ENCODE data around the gene DEFB113.

Gene DEFB113, protein sequence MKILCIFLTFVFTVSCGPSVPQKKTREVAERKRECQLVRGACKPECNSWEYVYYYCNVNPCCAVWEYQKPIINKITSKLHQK

DNA sequence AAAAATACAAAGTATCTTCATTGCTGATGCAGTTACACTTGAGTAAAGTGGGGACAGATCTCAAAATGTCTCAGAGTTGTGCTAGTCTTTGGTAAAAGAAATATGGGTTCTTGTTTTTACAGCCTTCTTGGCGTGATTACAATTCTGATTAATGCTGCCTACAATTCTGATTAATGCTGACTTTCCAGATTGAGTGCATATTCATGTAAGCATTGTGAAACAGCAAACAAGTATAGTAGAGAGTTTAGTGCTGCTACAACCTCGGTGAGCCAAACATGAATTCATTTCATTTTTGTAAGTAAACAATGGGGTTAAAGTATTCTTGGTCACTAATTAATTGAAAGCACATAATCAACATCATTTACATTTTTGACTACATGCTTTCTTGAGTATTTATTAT lies at the start of gene DEFB113:
DEFB113 (minus strand) TSS at position 21 of the 400 bp plus-strand sequence; CDS start at position 21, 0 bp downstream.
- TF ChIP-seq TARDBP (IDR thresholded peaks at IDR 0.05) (no peak), SUZ12 (IDR thresholded peaks at IDR 0.05) (no peak), SP1 (IDR thresholded peaks at IDR 0.05) (no peak), HDGF (IDR thresholded peaks at IDR 0.05; ENCODE audit: borderline replicate concordance) (no peak), ELF4 (IDR thresholded peaks at IDR 0.05) (no peak)
- POLR2A ChIA-PET, result no interaction called here
- no peak for DNase-seq (ENCODE audit: extremely low spot score)
- CTCF ChIA-PET, result no interaction called here

DNA sequence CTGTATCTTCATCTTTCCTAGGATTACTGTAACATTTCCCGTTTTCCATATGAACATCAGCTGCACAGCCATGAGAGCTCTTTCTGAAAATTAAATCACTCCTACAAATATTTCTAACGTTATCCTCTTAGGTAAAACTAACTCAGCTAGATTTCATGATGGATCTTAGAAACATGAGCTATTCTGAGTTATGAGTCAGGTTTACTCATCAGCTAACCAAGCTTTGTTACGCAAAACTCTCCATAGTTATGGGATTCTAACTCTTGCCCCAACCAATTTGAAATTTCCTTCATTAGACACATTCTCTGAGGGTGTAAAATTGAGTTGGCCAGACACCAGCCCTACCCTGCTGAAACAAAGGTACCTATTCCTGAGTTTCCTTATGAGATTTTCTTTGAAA lies 38.4 kb upstream of the DEFB113 start:
- no peak for DNase-seq (ENCODE audit: extremely low spot score)
- ChIA-PET CTCF (no interaction called here), POLR2A (no interaction called here)
- TF ChIP-seq CTBP1 (IDR thresholded peaks at IDR 0.05; ENCODE audit: borderline replicate concordance), result no peak
- TF ChIP-seq TARDBP (IDR thresholded peaks at IDR 0.05), result no peak
- TF ChIP-seq SP1 (IDR thresholded peaks at IDR 0.05), result no peak
- no peak for TF ChIP-seq HDGF (IDR thresholded peaks at IDR 0.05; ENCODE audit: borderline replicate concordance)
- TF ChIP-seq ZNF384 (IDR thresholded peaks at IDR 0.05), result no peak
- no peak for TF ChIP-seq LEF1 (IDR thresholded peaks at IDR 0.05; ENCODE audit: borderline replicate concordance)
- no peak for TF ChIP-seq ARNT (IDR thresholded peaks at IDR 0.05)

DNA sequence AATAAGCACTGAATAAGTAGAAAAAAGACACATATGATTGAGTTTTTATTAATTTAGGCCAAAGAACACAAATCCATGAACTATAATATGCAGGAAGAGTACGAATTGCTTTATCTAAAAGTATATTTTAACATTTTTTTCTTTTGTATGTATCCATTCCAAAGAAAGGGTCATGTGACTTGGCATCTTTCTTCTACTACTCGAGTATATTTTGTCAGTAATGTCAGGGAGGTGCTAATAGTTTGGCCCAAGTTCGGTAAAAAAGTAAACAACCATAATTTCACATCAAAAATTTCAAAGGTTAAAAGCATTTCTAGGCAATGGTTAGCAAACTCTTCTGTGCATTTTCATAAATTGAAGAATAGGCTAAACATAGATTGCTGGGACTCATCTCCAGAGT lies 33.7 kb upstream of the DEFB113 start:
- TF ChIP-seq CTBP1 (IDR thresholded peaks at IDR 0.05; ENCODE audit: borderline replicate concordance) (no peak), ZNF384 (IDR thresholded peaks at IDR 0.05) (no peak), FOXA1 (IDR thresholded peaks at IDR 0.05) (no peak), LEF1 (IDR thresholded peaks at IDR 0.05; ENCODE audit: borderline replicate concordance) (no peak), ELF4 (IDR thresholded peaks at IDR 0.05) (no peak), BHLHE40 (IDR thresholded peaks at IDR 0.05; ENCODE audit: borderline replicate concordance) (no peak), L3MBTL2 (conservative IDR thresholded peaks at IDR 0.05) (no peak), SP1 (IDR thresholded peaks at IDR 0.05) (no peak), FOXM1 (IDR thresholded peaks at IDR 0.05; ENCODE audit: borderline replicate concordance) (no peak), ARNT (IDR thresholded peaks at IDR 0.05) (no peak), NFRKB (IDR thresholded peaks at IDR 0.05) (no peak), SUZ12 (IDR thresholded peaks at IDR 0.05) (no peak), FOXK2 (IDR thresholded peaks at IDR 0.05) (no peak), TARDBP (IDR thresholded peaks at IDR 0.05) (no peak)
- TF ChIP-seq, protein P1, sequence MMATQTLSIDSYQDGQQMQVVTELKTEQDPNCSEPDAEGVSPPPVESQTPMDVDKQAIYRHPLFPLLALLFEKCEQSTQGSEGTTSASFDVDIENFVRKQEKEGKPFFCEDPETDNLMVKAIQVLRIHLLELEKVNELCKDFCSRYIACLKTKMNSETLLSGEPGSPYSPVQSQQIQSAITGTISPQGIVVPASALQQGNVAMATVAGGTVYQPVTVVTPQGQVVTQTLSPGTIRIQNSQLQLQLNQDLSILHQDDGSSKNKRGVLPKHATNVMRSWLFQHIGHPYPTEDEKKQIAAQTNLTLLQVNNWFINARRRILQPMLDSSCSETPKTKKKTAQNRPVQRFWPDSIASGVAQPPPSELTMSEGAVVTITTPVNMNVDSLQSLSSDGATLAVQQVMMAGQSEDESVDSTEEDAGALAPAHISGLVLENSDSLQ (IDR thresholded peaks at IDR 0.05), result no peak
- POLR2A ChIA-PET, result no interaction called here
- DNase-seq (ENCODE audit: extremely low spot score), result no peak
- CTCF ChIA-PET, result no interaction called here

DNA sequence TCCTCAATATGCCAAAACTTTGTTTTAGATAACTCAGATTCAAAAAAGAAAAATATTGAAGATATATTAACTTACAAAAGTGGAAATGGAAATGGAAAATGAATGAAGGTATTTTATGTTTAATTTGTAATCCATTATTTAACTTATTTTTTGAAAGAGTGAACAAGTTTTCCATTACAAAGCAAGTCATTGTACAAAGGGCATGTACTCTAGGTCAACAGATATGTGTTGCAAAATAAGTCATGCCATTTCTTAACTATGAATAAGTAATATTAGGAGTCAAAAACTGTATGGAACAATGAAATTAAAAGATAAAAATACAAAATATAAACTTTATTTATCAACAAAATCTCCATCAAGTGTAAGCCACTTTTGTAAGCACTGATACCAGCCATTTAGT lies 25.9 kb upstream of the DEFB113 start:
- TF ChIP-seq SP1 (IDR thresholded peaks at IDR 0.05) (no peak), FOXK2 (IDR thresholded peaks at IDR 0.05) (no peak), L3MBTL2 (conservative IDR thresholded peaks at IDR 0.05) (no peak), SUZ12 (IDR thresholded peaks at IDR 0.05) (no peak), ZNF384 (IDR thresholded peaks at IDR 0.05) (no peak), FOXM1 (IDR thresholded peaks at IDR 0.05; ENCODE audit: borderline replicate concordance) (no peak), ELF4 (IDR thresholded peaks at IDR 0.05) (no peak)
- ChIA-PET CTCF (no interaction called here), POLR2A (no interaction called here)
- DNase-seq (ENCODE audit: extremely low spot score), result no peak

DNA sequence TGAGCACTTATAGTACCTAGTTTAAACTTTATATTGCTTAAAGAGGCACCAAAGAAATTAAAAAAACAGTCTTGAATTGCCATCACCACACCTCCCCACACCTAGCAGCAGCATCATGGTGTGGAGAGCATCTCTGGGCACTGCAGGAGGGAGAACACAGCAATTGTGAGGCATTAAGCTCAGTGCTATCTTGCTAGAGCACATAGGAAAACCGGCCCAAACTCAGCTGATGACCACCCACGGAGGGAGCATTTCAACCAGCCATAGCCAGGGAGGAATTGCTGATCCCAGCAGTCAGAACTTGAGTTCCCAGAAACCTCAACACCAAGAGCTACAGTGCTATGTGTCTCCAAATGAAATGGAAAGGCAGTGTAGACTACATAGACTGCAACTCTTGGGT lies 19.5 kb upstream of the DEFB113 start:
- ChIA-PET POLR2A (no interaction called here), CTCF (no interaction called here)
- DNase-seq (ENCODE audit: extremely low spot score), result no peak
- TF ChIP-seq SP1 (IDR thresholded peaks at IDR 0.05) (no peak), NFRKB (IDR thresholded peaks at IDR 0.05) (no peak), LEF1 (IDR thresholded peaks at IDR 0.05; ENCODE audit: borderline replicate concordance) (no peak), TARDBP (IDR thresholded peaks at IDR 0.05) (no peak), FOXM1 (IDR thresholded peaks at IDR 0.05; ENCODE audit: borderline replicate concordance) (no peak), BHLHE40 (IDR thresholded peaks at IDR 0.05; ENCODE audit: borderline replicate concordance) (no peak), SUZ12 (IDR thresholded peaks at IDR 0.05) (no peak), ARNT (IDR thresholded peaks at IDR 0.05) (no peak), L3MBTL2 (conservative IDR thresholded peaks at IDR 0.05) (no peak), CTBP1 (IDR thresholded peaks at IDR 0.05; ENCODE audit: borderline replicate concordance) (no peak), HDGF (IDR thresholded peaks at IDR 0.05; ENCODE audit: borderline replicate concordance) (no peak), FOXA1 (IDR thresholded peaks at IDR 0.05) (no peak), ZNF384 (IDR thresholded peaks at IDR 0.05) (no peak), FOXK2 (IDR thresholded peaks at IDR 0.05) (no peak)

DNA sequence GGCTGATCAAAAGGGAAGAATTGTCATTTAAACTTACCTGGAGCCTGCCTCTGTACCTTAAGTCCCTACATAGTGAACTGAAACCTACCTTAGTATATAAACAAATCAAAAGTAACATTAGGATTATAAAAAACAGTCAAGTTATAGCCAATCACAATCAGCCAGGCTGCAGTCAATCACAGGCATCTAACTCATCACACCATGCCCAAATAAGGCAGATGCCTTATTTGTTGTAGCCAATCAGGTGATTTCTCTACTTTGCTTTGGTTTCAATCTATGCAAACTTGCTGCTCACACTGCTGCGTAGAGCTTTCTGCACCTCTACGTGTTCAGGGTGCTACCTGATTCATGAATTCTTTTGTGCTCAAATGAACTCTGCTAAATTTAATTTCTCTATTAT lies 18.3 kb upstream of the DEFB113 start:
- TF ChIP-seq CTBP1 (IDR thresholded peaks at IDR 0.05; ENCODE audit: borderline replicate concordance) (no peak), LEF1 (IDR thresholded peaks at IDR 0.05; ENCODE audit: borderline replicate concordance) (no peak), NFRKB (IDR thresholded peaks at IDR 0.05) (no peak), SUZ12 (IDR thresholded peaks at IDR 0.05) (no peak), FOXM1 (IDR thresholded peaks at IDR 0.05; ENCODE audit: borderline replicate concordance) (no peak), FOXK2 (IDR thresholded peaks at IDR 0.05) (no peak), SP1 (IDR thresholded peaks at IDR 0.05) (no peak), ARNT (IDR thresholded peaks at IDR 0.05) (no peak), ELF4 (IDR thresholded peaks at IDR 0.05) (no peak), ZNF384 (IDR thresholded peaks at IDR 0.05) (no peak), HDGF (IDR thresholded peaks at IDR 0.05; ENCODE audit: borderline replicate concordance) (no peak)
- no peak for DNase-seq (ENCODE audit: extremely low spot score)
- POLR2A ChIA-PET, result no interaction called here
- CTCF ChIA-PET, result no interaction called here

DNA sequence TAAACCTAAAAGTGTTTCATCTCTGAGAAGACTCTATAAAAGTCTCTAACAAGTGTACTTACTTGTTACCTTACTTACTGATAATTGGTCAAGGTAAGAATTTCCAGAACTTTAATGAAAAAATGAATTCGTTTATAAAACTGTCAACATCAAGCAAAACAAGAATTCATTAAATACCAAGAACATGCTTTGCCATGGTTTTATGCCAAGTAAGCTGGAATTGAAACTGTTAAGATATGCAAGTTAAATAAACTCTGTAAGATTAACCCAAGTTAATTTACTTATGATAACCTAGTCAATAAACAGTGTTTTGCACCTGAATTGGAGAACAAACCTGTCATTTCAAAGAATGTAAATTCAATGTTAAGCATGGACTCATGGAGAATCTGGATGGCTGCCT lies 17.1 kb upstream of the DEFB113 start:
- no peak for TF ChIP-seq SP1 (IDR thresholded peaks at IDR 0.05)
- no peak for TF ChIP-seq ZNF384 (IDR thresholded peaks at IDR 0.05)
- TF ChIP-seq ELF4 (IDR thresholded peaks at IDR 0.05), result no peak
- no peak for TF ChIP-seq NFRKB (IDR thresholded peaks at IDR 0.05)
- no peak for TF ChIP-seq ARNT (IDR thresholded peaks at IDR 0.05)
- TF ChIP-seq, protein P1 (IDR thresholded peaks at IDR 0.05), result no peak
- TF ChIP-seq FOXK2 (IDR thresholded peaks at IDR 0.05), result no peak
- no peak for TF ChIP-seq SUZ12 (IDR thresholded peaks at IDR 0.05)
- TF ChIP-seq L3MBTL2 (conservative IDR thresholded peaks at IDR 0.05), result no peak
- no peak for TF ChIP-seq LEF1 (IDR thresholded peaks at IDR 0.05; ENCODE audit: borderline replicate concordance)
- TF ChIP-seq FOXA1 (IDR thresholded peaks at IDR 0.05), result no peak
- TF ChIP-seq FOXM1 (IDR thresholded peaks at IDR 0.05; ENCODE audit: borderline replicate concordance), result no peak
- no peak for TF ChIP-seq TARDBP (IDR thresholded peaks at IDR 0.05)
- no peak for TF ChIP-seq HDGF (IDR thresholded peaks at IDR 0.05; ENCODE audit: borderline replicate concordance)
- ChIA-PET CTCF (no interaction called here), POLR2A (no interaction called here)
- DNase-seq (ENCODE audit: extremely low spot score), result no peak

All from HEK293T (cell line).